SK-N-MC (cell line): Measurements from ENCODE around the gene NYAP2.

Experiments
- EZH2 ChIP-seq: fragments of 200-600 bp; sonication (generic); IDR thresholded peaks from one replicate; pipeline ENCODE4 v1.6.1; 2017; ENCODE audit warnings: antibody characterized with exemption
- FOXP2 ChIP-seq: optimal IDR thresholded peaks from 2 replicates; pipeline ENCODE3; 2011; ENCODE audit warnings: mild to moderate bottlenecking, moderate library complexity; ENCODE audit not compliant: insufficient read depth; ENCODE audit errors: extremely low read length, control extremely low read depth
- POLR2AphosphoS5 ChIP-seq: IDR thresholded peaks from 2 replicates; pipeline ENCODE4 v1.6.1; 2012; ENCODE audit warnings: mild to moderate bottlenecking, low read depth, low read length, borderline replicate concordance

- no peak for TF ChIP-seq POLR2AphosphoS5
- no peak for TF ChIP-seq EZH2
- TF ChIP-seq FOXP2: no peak
Measured at GRCh38 chr2:225496568-225496967, 97.1 kb downstream of the NYAP2 start.
